GM12875 (cell line): ENCODE data around the gene CXCL6.

ENCODE experiments used
- H3K4me3 ChIP-seq: one replicate; pipeline ENCODE4 v1.5.1; 2011; ENCODE audit warnings: low read depth, low read length, control low read depth
- TF ChIP-seq, protein P1 (sequence below): IDR thresholded peaks from 2 replicates; pipeline ENCODE4 v1.5.1; 2011; ENCODE audit warnings: low read depth, mild to moderate bottlenecking, control low read depth, inconsistent platforms, low read length, moderate library complexity, borderline replicate concordance; ENCODE audit not compliant: insufficient read depth

CXCL6 gene

DNA sequence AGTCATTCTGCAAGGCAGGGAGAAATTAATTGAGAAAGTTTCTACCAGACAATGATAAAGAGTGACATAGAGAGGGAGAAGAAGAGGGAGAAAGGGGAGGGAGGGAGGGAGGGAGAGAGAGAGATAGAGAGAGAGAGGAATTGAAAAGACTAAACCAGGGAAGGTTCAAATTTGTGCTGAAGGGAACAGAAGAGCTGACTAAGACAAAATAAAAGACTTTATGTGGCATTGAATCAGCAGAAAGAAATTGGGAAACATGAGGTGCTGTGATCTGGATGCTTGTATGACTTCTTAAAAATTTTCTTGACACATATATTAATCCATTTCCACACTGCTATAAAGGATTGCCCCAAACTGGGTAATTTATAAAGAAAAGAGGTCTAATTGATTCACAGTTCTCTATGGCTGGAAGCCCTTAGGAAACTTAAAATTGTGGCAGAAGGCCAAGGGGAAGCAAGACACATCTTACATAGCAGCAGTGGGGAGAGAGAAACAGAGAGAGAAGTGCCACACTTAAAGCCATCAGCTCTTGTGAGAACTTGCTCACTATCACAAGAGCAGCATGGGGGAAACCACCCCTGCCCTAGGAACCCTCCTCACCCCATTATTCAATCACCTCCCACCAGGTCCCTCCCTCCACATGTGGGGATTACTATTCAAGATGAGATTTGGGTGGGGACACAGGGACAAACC lies 13.5 kb upstream of the CXCL6 start:
- no peak overlapping the region for H3K4me3 ChIP-seq
- TF ChIP-seq, protein P1, sequence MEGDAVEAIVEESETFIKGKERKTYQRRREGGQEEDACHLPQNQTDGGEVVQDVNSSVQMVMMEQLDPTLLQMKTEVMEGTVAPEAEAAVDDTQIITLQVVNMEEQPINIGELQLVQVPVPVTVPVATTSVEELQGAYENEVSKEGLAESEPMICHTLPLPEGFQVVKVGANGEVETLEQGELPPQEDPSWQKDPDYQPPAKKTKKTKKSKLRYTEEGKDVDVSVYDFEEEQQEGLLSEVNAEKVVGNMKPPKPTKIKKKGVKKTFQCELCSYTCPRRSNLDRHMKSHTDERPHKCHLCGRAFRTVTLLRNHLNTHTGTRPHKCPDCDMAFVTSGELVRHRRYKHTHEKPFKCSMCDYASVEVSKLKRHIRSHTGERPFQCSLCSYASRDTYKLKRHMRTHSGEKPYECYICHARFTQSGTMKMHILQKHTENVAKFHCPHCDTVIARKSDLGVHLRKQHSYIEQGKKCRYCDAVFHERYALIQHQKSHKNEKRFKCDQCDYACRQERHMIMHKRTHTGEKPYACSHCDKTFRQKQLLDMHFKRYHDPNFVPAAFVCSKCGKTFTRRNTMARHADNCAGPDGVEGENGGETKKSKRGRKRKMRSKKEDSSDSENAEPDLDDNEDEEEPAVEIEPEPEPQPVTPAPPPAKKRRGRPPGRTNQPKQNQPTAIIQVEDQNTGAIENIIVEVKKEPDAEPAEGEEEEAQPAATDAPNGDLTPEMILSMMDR = no peak

DNA sequence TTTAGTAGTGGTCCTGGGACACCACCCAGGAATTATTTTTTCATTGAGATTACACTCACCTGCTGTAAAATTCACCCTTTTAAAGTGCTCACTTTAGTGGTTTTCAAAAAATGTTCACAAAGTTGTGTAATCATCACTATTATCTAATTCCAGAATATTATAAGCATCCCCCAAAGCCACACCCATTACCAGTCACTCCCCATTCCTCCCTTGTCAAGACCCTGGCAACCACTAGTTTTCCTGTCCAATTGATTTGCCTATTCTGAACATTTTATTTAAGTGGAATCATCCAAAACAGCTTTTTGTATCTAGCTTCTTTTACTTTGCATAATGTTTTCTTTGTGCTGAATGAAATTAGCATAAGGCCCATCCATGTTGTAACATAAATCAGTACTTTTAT lies 12.7 kb upstream of the CXCL6 start:
- H3K4me3 ChIP-seq = no peak overlapping the region
- TF ChIP-seq, protein P1 = no peak

DNA sequence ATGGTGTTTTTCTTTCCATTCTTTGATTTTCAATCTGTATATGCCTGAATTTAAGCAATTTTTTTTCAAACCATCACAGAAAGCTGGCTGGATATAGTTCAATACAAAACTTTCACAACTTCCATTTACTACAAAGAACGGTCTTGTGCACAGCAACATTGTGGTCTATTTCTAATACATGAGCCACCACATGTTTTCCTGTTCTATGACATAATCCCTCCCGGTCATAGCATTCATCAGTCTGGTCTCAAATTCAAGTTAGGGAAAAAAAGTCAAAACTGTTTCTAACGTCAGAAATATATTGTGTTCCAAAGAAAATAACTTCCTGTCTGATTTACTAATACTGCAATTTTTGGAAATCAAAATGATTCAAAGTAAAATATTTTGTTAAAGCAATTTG lies 7.5 kb upstream of the CXCL6 start:
- TF ChIP-seq, protein P1 = no peak
- H3K4me3 ChIP-seq = no peak overlapping the region

DNA sequence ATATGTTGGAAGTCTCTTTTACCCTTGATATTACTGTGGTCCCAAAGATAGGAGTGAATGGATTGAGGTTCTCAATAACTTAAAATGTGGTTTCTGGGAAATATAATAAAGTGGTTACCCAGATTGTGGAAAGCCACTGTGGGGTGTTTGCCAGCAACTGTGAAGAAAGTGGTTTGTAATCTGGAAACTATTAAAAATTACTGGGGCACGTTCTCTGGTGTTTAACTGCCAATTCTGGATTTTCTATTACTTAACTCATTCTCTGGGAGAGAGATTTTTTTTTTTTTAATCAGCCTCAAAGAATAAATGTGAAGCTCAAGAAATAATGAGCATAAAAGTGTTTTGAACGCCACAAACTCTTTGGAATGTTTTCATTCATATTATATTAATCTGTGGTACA lies 4.9 kb upstream of the CXCL6 start:
- H3K4me3 ChIP-seq = no peak overlapping the region
- TF ChIP-seq, protein P1 = no peak

DNA sequence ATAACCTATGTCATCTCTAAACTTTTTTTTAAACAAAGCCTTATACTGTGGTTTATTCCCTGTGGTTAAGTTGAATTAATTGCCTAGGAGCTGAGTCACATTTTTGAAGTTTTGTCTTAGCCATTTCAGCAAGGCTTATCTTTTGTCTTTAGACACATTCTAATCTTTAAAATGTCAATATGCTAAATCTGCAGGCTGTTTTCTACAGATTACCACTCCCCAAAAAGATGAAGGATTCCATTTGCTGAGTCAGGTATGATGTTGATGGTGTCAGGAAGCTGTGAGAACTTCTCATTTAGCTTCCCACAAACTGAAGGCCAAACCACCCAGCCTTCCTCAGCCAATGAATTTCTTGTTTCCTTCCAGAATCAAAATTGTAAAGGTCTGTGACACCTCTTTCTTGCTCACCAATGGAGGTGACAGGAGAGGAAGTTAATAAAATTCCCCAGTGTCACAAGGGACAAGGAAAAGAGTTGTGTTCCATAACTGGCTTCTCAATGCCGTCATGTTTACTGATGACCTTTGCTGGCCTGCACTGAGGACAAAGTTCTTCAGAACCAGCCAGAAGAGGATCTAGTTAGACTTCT lies 3.7 kb upstream of the CXCL6 start:
- TF ChIP-seq, protein P1 = no peak
- no peak overlapping the region for H3K4me3 ChIP-seq

GRCh38 chr4:73839071-73839470 lies 2.6 kb downstream of the CXCL6 start:
- H3K4me3 ChIP-seq = no peak overlapping the region
- TF ChIP-seq, protein P1 = no peak

DNA sequence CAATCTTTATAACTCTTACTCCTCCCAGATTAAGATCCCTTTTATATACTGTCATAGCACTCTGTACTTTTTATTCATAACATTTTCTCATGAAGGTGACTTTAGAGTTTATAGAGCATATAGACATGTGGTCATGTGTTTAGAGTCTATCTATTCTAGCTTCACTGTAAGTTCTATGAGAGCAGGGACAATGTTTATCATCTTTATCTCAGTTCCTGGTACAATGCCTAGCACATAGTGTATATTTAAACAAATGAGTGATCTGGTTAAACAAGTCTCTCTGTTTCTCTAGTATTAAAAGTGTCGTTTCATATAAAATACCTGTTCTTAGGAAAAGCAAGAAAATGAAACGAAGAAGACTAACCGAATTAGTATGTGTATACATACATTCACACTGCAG lies 3.2 kb downstream of the CXCL6 start:
- TF ChIP-seq, protein P1 = no peak
- no peak overlapping the region for H3K4me3 ChIP-seq
